ENCODE results near the gene PPP1R2.

Gene PPP1R2

DNA sequence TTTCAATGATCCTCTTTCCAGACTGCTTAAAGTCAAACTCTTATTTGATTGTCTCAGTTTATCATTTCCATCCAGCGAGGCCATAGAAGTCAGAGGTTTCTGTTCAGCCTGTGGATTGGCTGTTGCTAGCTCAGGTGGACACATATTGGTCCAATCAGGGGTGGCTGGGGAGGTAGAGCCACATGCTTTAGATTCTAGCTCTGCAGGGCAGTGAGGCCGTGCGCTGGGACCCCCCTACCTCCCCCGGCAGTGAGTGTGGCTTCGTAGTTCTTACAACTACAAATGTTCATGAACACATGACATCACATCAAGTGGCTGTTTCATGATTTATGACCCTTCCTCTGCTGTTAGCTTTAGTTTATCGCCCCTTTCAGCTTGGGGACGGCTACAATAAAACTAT lies 22.6 kb upstream of the PPP1R2 start:
- DNase-seq = no peak

GRCh38 chr3:195563317-195563716 lies 20.2 kb upstream of the PPP1R2 start:
- no peak for DNase-seq

- no peak for DNase-seq
Observed at GRCh38 chr3:195559723-195560409, 16.7 kb upstream of the PPP1R2 start.

DNA sequence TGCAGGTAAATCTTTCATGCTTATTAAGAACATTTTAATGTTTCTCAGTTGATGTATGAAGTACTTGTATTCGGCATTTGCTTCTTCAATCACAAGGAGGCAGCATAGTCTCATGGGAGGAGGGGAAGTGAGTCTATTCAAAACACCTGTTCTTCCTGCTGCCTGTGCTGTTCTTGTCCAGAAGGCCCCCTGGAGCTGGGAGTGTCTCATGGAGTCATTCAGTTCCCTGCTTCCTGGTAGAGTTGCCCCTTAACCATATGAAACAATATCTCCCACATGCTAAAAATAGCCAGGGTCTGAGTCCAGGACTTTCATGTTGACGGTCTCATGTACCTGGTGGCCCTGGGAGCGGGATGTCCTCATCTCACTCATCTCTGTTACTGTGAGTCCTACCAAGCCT lies 15.5 kb upstream of the PPP1R2 start:
- peak; percentile 47 for DNase-seq

GRCh38 chr3:195557322-195557721 lies 14.2 kb upstream of the PPP1R2 start:
- no peak for DNase-seq

DNA sequence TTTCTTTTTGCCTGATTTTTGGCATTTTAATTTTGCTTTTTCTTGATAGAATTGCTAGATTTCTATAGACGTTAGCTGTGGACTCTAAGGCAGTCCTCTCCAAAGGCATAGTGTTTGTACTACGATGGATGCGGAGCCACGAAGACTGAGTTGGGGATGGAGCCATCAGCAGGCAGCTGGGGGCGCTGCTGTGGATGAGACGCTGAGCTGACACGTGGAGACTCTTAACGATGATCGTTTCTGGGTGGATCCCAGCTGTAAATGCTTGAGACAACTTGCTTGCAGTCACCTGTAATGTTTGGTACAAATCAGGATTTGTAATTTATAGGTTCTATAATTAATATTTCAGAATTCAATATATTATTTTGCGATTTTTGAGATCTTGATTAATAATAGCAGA lies 13.3 kb upstream of the PPP1R2 start:
- no peak for DNase-seq

DNA sequence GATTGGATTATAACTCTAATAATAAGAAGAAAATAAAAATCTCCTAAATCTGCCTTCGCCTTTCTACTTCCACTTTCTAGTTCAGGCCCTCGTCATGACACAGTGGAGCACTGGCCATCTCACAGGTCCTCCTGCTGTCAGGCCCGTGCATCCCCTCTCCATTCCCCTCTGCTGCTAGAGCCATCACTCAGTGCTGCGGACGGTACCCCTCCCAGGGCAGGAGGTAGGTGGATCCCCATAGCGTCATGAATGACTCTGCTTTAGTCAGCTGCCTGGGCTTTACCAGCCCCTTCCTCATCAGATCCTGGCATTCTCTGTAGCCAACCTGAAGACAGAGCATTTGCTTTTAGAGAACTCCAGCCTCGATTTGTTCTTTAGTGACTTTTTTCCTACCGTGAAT lies 12.0 kb upstream of the PPP1R2 start:
- no peak for DNase-seq

- DNase-seq = no peak
Observed at GRCh38 chr3:195554458-195554857, 11.3 kb upstream of the PPP1R2 start.

DNA sequence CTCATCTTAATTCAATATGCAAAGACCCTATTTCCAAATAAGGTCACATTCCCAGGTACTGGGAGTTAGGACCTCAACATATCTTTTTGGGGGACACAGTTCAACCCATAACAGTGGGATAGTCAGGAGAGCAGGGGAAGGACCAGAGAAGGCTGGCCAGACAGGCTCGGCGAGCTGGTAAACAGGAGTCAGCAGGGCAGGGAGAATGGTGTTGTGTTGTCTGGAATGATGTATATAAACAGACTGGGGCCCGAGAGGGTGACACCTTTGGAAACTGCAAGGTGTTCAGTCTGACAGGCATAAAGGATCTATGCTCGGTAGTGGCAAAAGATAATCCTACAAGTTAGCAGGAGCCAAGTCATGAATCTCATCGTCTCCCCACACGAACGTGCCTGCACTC lies 10.1 kb upstream of the PPP1R2 start:
- DNase-seq = no peak

DNA sequence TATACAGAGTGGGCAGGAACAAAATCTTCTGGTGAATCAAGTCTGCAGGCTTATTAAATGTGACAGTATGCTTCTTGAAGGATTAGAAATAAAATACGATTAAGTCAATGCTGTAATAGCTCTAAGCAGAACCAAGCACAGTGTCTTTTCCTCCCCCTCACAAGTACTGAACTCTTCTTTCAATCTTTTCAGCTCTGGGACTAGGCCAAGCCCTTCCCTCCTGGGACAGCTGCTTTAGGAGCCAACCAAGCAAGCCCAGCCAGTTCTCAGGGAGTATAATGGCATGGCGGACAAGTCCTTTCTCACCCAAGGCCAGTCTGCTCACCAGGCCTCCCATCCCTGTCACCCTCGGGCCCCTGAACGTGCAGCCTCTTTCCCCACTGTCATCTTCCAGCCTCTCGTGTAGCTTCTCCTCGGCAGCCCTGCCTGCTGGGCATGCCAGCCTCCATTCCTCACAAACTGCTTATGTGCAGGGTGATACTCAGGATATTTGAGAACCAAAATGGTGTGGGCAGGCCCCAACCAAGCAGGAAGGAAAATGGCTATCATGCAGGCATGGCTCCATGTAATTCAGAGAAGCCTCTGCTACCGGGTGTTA lies 8.4 kb upstream of the PPP1R2 start:
- no peak for DNase-seq

DNA sequence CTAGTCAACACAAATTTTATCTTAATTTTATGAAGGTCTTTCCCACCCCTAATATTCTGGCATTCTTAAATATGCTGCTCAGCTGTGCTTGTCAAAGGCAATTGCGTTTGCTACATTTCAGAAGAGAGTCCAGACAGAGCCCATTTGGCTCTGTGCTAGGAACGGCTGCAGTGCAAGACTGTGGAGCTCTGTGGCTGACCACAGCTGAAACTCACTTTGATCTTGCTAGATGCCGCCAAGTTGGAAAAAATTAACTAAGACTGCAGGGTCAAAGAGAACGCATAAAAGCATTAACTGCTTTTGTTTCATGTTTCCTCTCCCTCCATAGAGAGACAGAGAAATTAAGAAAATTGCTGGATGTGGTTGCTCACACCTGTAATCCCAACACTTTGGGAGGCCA lies 7.6 kb upstream of the PPP1R2 start:
- no peak for DNase-seq

DNA sequence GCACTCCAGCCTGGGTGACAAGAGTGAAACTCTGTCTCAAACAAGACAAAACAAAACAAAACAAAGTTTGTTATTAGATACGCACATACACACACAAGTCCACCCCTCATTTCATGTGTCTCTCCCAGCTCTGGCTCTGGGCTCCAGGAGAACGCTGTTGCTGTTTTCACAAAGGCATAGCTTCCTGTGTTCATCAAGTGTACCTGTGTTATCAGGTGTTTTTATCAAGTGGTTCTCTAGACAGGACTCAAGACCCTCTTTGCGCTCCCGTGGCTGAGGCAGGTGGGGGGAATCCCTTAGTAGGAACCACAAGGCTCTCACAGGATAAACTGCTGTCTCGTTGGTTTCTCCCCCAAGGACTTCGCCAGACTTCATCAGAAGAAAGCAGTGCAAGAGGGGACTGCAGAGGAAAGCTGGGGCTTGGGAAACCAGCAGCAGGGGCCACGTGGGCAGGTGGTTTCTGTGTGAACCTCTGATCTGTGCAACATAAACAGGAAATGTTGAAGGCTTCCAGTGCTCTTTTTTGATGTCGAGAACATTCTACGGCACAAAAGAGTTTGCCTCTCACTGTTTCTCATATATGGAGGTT lies 6.9 kb upstream of the PPP1R2 start:
- no peak for DNase-seq

DNA sequence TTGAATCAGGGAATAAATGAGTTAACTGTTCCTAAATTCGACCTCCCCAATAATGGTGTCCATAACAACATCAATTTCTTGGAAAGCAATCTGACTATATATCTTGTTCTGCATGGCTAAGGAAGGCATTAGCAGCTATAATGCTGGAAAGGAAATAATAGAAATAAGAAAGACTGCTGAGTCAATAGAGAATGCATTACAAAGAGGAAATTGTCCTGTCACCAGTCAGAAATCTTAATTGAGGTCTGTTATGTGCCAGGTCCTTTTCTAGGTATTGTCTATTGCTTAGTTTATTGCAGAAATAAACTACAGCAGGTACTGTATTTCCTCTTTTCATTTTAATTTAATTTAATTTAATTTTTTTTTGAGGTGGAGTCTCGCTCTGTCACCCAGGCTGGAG lies 5.9 kb upstream of the PPP1R2 start:
- DNase-seq = no peak

DNA sequence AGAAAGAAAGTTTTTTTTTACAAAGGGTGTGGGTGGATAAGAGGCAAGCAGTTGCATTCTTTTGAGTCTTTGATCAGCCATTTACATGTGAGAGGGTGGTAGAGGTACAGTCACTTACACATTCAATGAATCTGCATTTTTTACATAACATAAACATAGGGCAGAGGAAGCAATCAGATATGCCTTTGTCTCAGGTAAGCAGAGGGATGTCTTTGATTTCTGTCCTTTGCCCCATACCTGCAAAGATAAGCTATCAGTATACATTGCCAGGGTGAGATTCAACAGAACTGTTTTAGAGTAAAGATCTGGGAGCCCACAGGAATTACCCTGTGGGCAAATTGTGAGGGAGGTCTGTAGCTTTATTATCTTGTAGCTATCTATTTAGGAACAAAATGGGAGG lies 5.4 kb upstream of the PPP1R2 start:
- DNase-seq = no peak

GRCh38 chr3:195548006-195548405 lies 4.9 kb upstream of the PPP1R2 start:
- no peak for DNase-seq

DNA sequence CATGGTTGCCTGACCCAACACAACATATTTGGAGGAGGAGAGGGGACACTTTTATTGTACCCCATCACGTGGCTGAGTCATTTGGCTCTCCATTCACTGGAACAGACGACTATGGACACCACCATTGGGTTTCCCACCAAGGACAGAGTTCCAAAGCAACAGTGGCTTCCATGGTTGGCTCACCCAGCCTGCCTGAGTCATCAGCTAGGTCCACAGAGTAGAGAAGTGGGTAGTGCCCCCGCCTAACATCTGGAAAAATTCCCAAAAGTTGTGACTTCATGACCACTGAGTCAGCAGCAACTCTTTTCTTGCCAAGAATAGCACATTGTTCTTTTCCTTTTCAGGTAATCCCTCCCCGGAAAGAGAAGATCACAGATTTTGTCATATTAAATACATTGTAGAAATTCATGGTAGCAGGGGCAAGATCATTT lies 3.0 kb upstream of the PPP1R2 start:
- peak; percentile 81 for DNase-seq

GRCh38 chr3:195544634-195545033 lies 1.5 kb upstream of the PPP1R2 start:
- DNase-seq = no peak

DNA sequence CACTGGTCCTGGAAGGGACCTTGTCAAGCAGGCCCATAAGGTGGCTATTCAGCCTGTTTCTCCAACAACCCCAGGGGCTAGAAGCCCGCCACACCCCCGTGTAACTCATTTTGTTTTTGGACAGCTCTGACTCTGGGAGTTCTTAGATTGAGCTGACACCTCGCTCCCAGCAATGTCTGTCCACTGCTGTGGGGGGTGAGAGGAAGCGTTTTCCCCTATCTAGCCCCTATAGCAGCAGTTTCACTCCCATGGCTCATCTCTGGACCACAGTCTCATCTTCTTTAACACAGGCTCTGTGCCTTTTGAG lies 1.1 kb upstream of the PPP1R2 start:
- DNase-seq = no peak

- peak; percentile 84 for DNase-seq
Observed at GRCh38 chr3:195543500-195544229, 540 bp upstream of the PPP1R2 start.

GRCh38 chr3:195542316-195542697 lies 818 bp downstream of the PPP1R2 start:
- no peak for DNase-seq

DNA sequence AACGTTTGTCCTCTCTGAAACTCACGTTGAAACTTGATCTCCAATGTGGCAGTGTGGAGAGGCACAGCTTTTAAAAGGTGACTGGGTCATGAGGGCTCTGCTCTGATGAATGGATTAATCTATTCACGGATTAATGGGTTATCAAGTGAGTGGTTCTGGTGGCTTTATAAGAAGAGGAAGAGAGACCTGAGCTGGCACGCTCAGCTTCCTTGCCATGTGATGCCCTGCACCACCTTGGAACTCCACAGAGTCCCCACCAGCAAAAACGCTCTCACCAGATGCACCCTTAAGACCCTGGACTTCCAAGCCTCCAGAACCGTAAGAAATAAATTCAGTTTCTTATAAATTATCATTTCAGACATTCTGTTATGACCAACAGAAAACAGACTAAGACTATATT lies 2.6 kb downstream of the PPP1R2 start:
- no peak for DNase-seq

DNA sequence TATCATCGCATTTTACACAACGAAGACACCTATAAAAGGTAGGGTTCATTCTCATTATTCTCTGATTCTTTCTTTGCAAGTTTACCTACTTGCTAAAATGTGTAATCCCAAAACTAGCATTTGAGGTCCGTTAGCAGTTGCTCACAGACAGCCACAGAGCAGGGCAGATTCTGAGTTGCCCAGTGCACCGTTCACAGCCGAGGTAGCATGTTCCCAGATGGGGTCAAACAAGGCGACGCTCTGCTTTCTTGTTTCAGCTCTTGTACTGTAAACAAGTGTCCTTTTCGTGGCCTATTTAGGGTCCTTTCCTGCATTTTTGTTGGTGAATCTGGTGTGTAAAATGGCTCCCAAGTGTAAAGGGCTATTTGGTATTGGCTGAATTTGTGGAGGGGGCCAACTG lies 3.1 kb downstream of the PPP1R2 start:
- no peak for DNase-seq

DNA sequence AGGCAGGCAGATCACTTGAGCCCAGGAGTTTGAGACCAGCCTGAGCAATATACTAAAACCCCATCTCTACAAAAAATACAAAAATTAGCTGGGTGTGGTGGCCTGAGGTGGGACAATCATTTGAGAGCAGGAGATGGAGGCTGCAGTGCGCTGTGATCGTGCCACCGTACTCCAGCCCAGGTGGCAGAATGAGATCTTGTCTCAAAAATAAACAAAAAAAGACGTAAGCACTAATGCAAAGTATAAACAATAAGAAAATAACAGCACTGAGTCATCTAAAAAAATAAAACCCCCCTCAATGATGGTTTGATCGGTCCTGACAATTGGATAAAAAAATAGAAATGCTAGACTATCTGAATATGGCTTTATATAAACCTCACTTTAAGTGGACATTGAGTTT lies 3.6 kb downstream of the PPP1R2 start:
- DNase-seq = no peak

- no peak for DNase-seq
Observed at GRCh38 chr3:195537995-195538394, 5.1 kb downstream of the PPP1R2 start.

All from kidney glomerular epithelial cell (primary cell).